GM23338 (cell line): ENCODE results near the gene CHRNA10. TPM values are rescaled to one million over a fixed set of nuclear protein-coding genes. Genes with fewer than 3 reads are reported as not detected.

Source experiments
- ATAC-seq: fragments of 200-7000 bp; cut with Tn5 transposase; 3 replicates; pipeline ENCODE4 v1.9.1; 2020
- DNase-seq: peaks from one replicate; pipeline ENCODE4 v3.0.0-alpha.2; 2015; ENCODE audit warnings: low spot score
- H2AFZ ChIP-seq: fragments of 200-600 bp; sonication (generic); 2 replicates; pipeline ENCODE4 v1.8.0; 2016; ENCODE audit warnings: antibody characterized with exemption, mild to moderate bottlenecking, moderate library complexity
- H3F3A ChIP-seq: fragments of 200-600 bp; sonication (generic); replicated peaks from 2 replicates; pipeline ENCODE4 v1.8.0; 2017; ENCODE audit warnings: antibody characterized with exemption, mixed run types, low read depth
- H3K27ac ChIP-seq: fragments of 200-600 bp; sonication (generic); 2 replicates; pipeline ENCODE4 v1.6.1; 2016; ENCODE audit warnings: low read depth
- H3K27me3 ChIP-seq: fragments of 200-600 bp; sonication (generic); 2 replicates; pipeline ENCODE4 v1.8.0; 2016; ENCODE audit warnings: mild to moderate bottlenecking, mixed run types, moderate library complexity; ENCODE audit not compliant: insufficient read depth
- H3K36me3 ChIP-seq: fragments of 200-600 bp; sonication (generic); 2 replicates; pipeline ENCODE4 v1.8.0; 2016; ENCODE audit warnings: mild to moderate bottlenecking; ENCODE audit not compliant: insufficient read depth
- H3K4me1 ChIP-seq: fragments of 200-600 bp; sonication (generic); 2 replicates; pipeline ENCODE4 v1.8.0; 2016; ENCODE audit warnings: mild to moderate bottlenecking, moderate library complexity; ENCODE audit not compliant: insufficient read depth
- H3K4me2 ChIP-seq: fragments of 200-600 bp; sonication (generic); 2 replicates; pipeline ENCODE4 v1.7.1; 2017; ENCODE audit warnings: mixed run types
- H3K4me3 ChIP-seq: fragments of 200-600 bp; sonication (generic); 2 replicates; pipeline ENCODE4 v1.6.1; 2016; ENCODE audit warnings: mixed run types
- H3K79me2 ChIP-seq: fragments of 200-600 bp; sonication (generic); replicated peaks from 2 replicates; pipeline ENCODE4 v1.8.0; 2017; ENCODE audit warnings: mild to moderate bottlenecking; ENCODE audit not compliant: insufficient read depth
- H3K9me2 ChIP-seq: fragments of 200-600 bp; sonication (generic); 2 replicates; pipeline ENCODE4 v1.8.0; 2017; ENCODE audit not compliant: insufficient read depth
- H4K20me1 ChIP-seq: fragments of 200-600 bp; sonication (generic); replicated peaks from 2 replicates; pipeline ENCODE4 v1.8.0; 2017; ENCODE audit warnings: mild to moderate bottlenecking; ENCODE audit not compliant: insufficient read depth
- H3K27ac Mint-ChIP-seq: 2 replicates; pipeline ENCODE4 v1.8.0; 2020; ENCODE audit warnings: inconsistent platforms, mild to moderate bottlenecking, moderate library complexity, mixed read lengths
- H3K27me3 Mint-ChIP-seq: 3 replicates; pipeline ENCODE4 v1.8.0; 2022; ENCODE audit warnings: low read depth, mild to moderate bottlenecking, moderate library complexity, mixed read lengths, inconsistent platforms; ENCODE audit not compliant: insufficient read depth, poor library complexity
- H3K36me3 Mint-ChIP-seq: 3 replicates; pipeline ENCODE4 v1.8.0; 2021; ENCODE audit warnings: low read depth, mild to moderate bottlenecking, inconsistent platforms, moderate library complexity, mixed read lengths
- H3K4me1 Mint-ChIP-seq: 3 replicates; pipeline ENCODE4 v1.8.0; 2020; ENCODE audit warnings: mild to moderate bottlenecking, inconsistent platforms, mixed read lengths
- H3K4me3 Mint-ChIP-seq: 3 replicates; pipeline ENCODE4 v1.8.0; 2021; ENCODE audit warnings: moderate library complexity, mild to moderate bottlenecking, inconsistent platforms, mixed read lengths
- H3K9me3 Mint-ChIP-seq: 3 replicates; pipeline ENCODE4 v1.8.0; 2020; ENCODE audit warnings: moderate library complexity, mild to moderate bottlenecking, inconsistent platforms, mixed read lengths
- CREB1 ChIP-seq: fragments of 250-450 bp; sonication (Bioruptor Pico); IDR thresholded peaks from 2 replicates; pipeline ENCODE4 v1.5.0; 2020; ENCODE audit warnings: low read depth, mild to moderate bottlenecking, moderate library complexity
- CTCF ChIP-seq, 2 experiments: fragments of 200-600 bp in 1 of 2; sonication (generic) in 1 of 2; conservative IDR thresholded peaks; 2 replicates each; pipeline versions ENCODE4 v1.5.1 to v1.6.1; 2016 to 2017; ENCODE audit warnings: antibody characterized with exemption in 2 of 2, low read depth in 2 of 2, mild to moderate bottlenecking in 2 of 2, moderate library complexity in 1 of 2
- EZH2 ChIP-seq: fragments of 200-600 bp; sonication (generic); IDR thresholded peaks from one replicate; pipeline ENCODE4 v1.8.0; 2017; ENCODE audit warnings: antibody characterized with exemption, mild to moderate bottlenecking, low read depth; ENCODE audit not compliant: unreplicated experiment
- EZH2phosphoT487 ChIP-seq: fragments of 200-600 bp; sonication (generic); IDR thresholded peaks from one replicate; pipeline ENCODE4 v1.8.1; 2018; ENCODE audit warnings: antibody characterized with exemption; ENCODE audit not compliant: unreplicated experiment
- NANOG ChIP-seq: IDR thresholded peaks from 2 replicates; pipeline ENCODE4 v1.6.1; 2016; ENCODE audit warnings: antibody characterized with exemption, borderline replicate concordance
- POLR2AphosphoS5 ChIP-seq: IDR thresholded peaks from 2 replicates; pipeline ENCODE4 v1.6.1; 2016; ENCODE audit warnings: antibody characterized with exemption, low read depth
- REST ChIP-seq: IDR thresholded peaks from one replicate; pipeline ENCODE4 v1.6.1; 2018; ENCODE audit warnings: antibody characterized with exemption; ENCODE audit not compliant: unreplicated experiment
- STAT1 ChIP-seq: IDR thresholded peaks from one replicate; pipeline ENCODE4 v1.6.1; 2016; ENCODE audit warnings: antibody characterized with exemption; ENCODE audit not compliant: unreplicated experiment
- ZNF462 ChIP-seq: fragments of 250-450 bp; sonication (Bioruptor Pico); IDR thresholded peaks from 2 replicates; pipeline ENCODE4 v1.5.0; 2020; ENCODE audit warnings: mild to moderate bottlenecking, moderate library complexity
- polyA plus RNA-seq: library from polyadenylated mRNA; unstranded; fragments of >200 nt; fragmentation: Nextera tagmentation; extraction: Ambion mirVana; gene quantifications from 2 replicates; pipeline ENCODE4 v1.2.1, GENCODE V29; 2016
- total RNA-seq: library from RNA; depleted of rRNA; stranded (reverse); fragments of >200 nt; shearing (Covaris generic); gene quantifications from 2 replicates; pipeline ENCODE4 v1.2.3, GENCODE V29; 2014

CHRNA10 gene
- total and polyA plus RNA-seq, 2 experiments from 2014 or later = 0.45 to 1.5 TPM

GRCh38 chr11:3709977-3710376 is 38.8 kb upstream of the CHRNA10 start:
- no peaks in the 10 kb centered on the region for H3K9me2 ChIP-seq
- H3F3A ChIP-seq = 0 out of 2 replicates have a peak, but pooled peaks cover 3% of the 10 kb centered on the region
- H3K4me3 Mint-ChIP-seq = peak overlapping the region; percentile 39; the same call in 2 of the 3 replicates
- H3K4me2 ChIP-seq = peak overlapping the region; percentile 75
- H3K79me2 ChIP-seq = peaks cover 22% of the 10 kb centered on the region; the same call in 1 of the 2 replicates
- peak overlapping the region; percentile 11; the same call in 1 of the 2 replicates for H3K27ac ChIP-seq
- H3K4me1 ChIP-seq = peaks cover 18% of the 10 kb centered on the region
- H3K4me1 Mint-ChIP-seq = peaks cover 27% of the 10 kb centered on the region
- H3K36me3 ChIP-seq = peaks cover 59% of the 10 kb centered on the region
- peak overlapping the region; percentile 36 for H3K4me3 ChIP-seq
- no peaks in the 10 kb centered on the region for H3K27me3 ChIP-seq
- peaks cover 25% of the 10 kb centered on the region; the same call in 1 of the 2 replicates for H4K20me1 ChIP-seq
- no peaks in the 10 kb centered on the region for H3K9me3 Mint-ChIP-seq
- no peak overlapping the region for H3K27ac Mint-ChIP-seq
- no peak overlapping the region for H2AFZ ChIP-seq
- DNase-seq = peak; percentile 25
- ATAC-seq = peak; percentile 49
- H3K27me3 Mint-ChIP-seq = peaks cover 3% of the 10 kb centered on the region
- peaks cover 71% of the 10 kb centered on the region for H3K36me3 Mint-ChIP-seq
- TF ChIP-seq NANOG (peak; percentile 33; the same call in 1 of the 2 replicates), EZH2 (no peak)

GRCh38 chr11:3707176-3707575 is 36.0 kb upstream of the CHRNA10 start:
- H3K27ac Mint-ChIP-seq = no peak overlapping the region
- H3K4me1 Mint-ChIP-seq = peaks cover 17% of the 10 kb centered on the region
- H3K36me3 Mint-ChIP-seq = peaks cover 72% of the 10 kb centered on the region
- peaks cover 17% of the 10 kb centered on the region for H3K4me1 ChIP-seq
- H2AFZ ChIP-seq = no peak overlapping the region
- no peak overlapping the region for H3K4me3 Mint-ChIP-seq
- H3K9me3 Mint-ChIP-seq = no peaks in the 10 kb centered on the region
- no peak for DNase-seq
- peak overlapping the region; percentile 2; the same call in 1 of the 2 replicates for H3K27ac ChIP-seq
- no peak for ATAC-seq
- H4K20me1 ChIP-seq = peaks cover 14% of the 10 kb centered on the region; the same call in 1 of the 2 replicates
- peaks cover 5% of the 10 kb centered on the region for H3K27me3 Mint-ChIP-seq
- H3K79me2 ChIP-seq = peaks cover 22% of the 10 kb centered on the region
- H3F3A ChIP-seq = no peaks in the 10 kb centered on the region
- H3K4me3 ChIP-seq = no peak overlapping the region
- H3K4me2 ChIP-seq = no peak overlapping the region
- no peaks in the 10 kb centered on the region for H3K27me3 ChIP-seq
- H3K9me2 ChIP-seq = no peaks in the 10 kb centered on the region
- H3K36me3 ChIP-seq = peaks cover 62% of the 10 kb centered on the region
- no peak for TF ChIP-seq CREB1 (CRISPR knock-in tag)
- no peak for TF ChIP-seq CTCF (conservative IDR thresholded peaks at IDR 0.05; ENCODE audit: low read depth in 2 of 2)
- no peak for TF ChIP-seq ZNF462 (CRISPR knock-in tag)
- no peak for TF ChIP-seq EZH2phosphoT487
- TF ChIP-seq REST = no peak
- no peak for TF ChIP-seq POLR2AphosphoS5
- no peak for TF ChIP-seq EZH2
- no peak for TF ChIP-seq STAT1
